ENCODE results near the gene DNAJC18. TPM values are rescaled to one million over a fixed set of nuclear protein-coding genes. Genes with fewer than 3 reads are reported as not detected.
"Not testable (repeated sequence)": the region's sequence is repeated elsewhere in the genome, so short reads cannot be mapped to it uniquely, and the experiment has no call there.

Gene DNAJC18
- total RNA-seq, 1 donor: 9.9 TPM

DNA sequence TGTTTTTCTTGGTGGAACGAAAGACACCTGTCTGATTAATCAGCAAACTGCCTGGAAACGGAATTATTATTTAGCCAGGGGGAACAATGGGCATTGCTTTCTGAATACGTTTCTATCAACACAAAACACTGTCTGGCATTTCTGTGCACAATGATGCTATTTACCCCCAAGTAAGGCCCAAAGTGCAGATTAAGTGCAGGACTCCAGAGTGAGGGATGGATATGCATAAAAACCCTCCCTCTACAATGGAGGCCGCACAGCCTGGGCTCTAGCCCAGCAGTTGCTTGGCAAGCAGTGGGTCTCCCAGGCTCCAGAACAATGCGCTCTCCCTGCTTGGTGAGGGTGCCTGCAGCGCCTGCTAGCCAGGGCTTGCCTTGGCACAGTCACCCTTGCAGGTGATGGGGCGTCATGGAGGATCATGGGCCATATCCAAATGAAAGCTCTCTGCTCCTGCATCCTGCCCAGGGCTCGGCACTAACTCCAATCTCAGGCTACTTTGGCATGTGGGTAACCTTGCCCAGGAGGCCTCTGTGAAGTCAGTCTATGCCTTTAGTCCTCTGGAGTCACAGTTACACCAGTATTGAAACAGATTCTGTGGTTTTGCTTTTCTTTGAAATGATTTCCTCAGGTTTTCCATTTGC lies 24.0 kb downstream of the DNAJC18 start:
- no peak overlapping the region for H3K4me3 ChIP-seq (ENCODE audit: low read depth, low read length)
- DNase-seq (ENCODE audit: low read depth): peak; percentile 30
- TF ChIP-seq, protein P1, sequence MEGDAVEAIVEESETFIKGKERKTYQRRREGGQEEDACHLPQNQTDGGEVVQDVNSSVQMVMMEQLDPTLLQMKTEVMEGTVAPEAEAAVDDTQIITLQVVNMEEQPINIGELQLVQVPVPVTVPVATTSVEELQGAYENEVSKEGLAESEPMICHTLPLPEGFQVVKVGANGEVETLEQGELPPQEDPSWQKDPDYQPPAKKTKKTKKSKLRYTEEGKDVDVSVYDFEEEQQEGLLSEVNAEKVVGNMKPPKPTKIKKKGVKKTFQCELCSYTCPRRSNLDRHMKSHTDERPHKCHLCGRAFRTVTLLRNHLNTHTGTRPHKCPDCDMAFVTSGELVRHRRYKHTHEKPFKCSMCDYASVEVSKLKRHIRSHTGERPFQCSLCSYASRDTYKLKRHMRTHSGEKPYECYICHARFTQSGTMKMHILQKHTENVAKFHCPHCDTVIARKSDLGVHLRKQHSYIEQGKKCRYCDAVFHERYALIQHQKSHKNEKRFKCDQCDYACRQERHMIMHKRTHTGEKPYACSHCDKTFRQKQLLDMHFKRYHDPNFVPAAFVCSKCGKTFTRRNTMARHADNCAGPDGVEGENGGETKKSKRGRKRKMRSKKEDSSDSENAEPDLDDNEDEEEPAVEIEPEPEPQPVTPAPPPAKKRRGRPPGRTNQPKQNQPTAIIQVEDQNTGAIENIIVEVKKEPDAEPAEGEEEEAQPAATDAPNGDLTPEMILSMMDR (IDR thresholded peaks at IDR 0.05; ENCODE audit: insufficient read depth, low read length): no peak

DNA sequence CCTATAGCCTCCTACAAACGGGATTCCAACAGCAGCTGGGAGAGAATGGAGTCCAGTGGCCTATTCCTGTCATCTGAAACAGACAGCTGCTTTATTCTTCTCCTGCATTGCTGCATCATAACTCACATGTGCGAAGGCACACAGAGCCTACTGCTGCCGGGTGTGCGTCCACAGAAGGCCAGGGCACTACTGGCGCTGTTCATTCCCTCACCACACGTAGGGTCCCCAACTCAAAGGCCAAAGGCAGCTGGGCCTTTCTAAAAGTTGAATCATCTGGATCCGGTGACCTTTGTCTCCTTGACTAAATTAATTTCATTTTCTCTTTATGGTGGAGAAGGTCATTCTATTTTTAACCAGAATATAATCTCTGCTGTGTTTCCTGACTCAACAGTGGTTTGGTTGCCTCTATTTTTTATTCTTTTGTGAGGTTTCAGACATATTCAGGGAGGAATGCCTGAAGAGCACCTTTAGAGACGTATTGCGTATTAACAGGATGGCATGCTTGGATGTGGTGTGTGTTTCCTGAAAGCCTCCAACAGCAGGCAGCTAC lies 24.7 kb downstream of the DNAJC18 start:
- TF ChIP-seq, protein P1 (IDR thresholded peaks at IDR 0.05; ENCODE audit: insufficient read depth, low read length): no peak
- DNase-seq (ENCODE audit: low read depth): no peak
- H3K4me3 ChIP-seq (ENCODE audit: low read depth, low read length): no peak overlapping the region

DNA sequence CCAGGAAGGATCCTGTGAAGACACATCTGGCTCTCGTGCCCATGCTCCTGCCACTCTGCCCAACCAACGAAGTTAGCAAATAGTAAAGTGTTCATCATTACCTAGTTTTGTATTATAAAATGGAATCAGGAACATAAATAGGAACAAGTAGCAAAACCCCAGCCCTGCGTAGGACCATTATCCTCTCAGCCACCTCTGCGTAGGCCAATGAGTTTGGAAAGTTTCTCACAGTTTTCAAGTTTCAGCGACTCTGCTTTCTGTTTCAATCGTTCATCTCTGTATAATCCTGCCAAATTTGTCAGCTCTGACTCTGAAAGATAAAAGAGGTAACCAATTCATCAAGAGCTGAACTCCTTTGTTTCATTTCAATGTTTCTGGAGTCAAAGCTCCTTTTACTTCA lies 25.4 kb downstream of the DNAJC18 start:
- no peak overlapping the region for H3K4me3 ChIP-seq (ENCODE audit: low read depth, low read length)
- TF ChIP-seq, protein P1 (IDR thresholded peaks at IDR 0.05; ENCODE audit: insufficient read depth, low read length): no peak
- no peak for DNase-seq (ENCODE audit: low read depth)

DNA sequence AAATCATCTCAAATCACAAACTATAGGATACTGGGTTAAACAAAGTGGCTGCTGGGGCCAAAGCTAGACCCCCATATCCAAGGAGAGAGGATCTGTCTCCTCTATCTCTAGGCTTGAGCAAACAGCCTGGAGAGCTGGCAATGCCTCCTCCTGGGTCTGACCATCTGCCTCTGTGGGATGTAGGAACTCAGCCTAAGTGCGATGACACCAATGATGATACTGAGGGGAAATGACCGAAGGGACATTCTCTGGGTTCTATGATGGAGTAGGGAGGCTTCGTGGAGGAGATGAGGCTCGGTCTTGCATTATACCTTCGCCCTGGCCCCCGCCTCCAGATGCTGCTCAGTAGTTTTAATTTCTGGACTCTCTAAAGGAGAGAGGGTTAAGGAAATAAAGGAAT lies 26.2 kb downstream of the DNAJC18 start:
- DNase-seq (ENCODE audit: low read depth): no peak
- no peak overlapping the region for H3K4me3 ChIP-seq (ENCODE audit: low read depth, low read length)
- TF ChIP-seq, protein P1 (IDR thresholded peaks at IDR 0.05; ENCODE audit: insufficient read depth, low read length): no peak

DNA sequence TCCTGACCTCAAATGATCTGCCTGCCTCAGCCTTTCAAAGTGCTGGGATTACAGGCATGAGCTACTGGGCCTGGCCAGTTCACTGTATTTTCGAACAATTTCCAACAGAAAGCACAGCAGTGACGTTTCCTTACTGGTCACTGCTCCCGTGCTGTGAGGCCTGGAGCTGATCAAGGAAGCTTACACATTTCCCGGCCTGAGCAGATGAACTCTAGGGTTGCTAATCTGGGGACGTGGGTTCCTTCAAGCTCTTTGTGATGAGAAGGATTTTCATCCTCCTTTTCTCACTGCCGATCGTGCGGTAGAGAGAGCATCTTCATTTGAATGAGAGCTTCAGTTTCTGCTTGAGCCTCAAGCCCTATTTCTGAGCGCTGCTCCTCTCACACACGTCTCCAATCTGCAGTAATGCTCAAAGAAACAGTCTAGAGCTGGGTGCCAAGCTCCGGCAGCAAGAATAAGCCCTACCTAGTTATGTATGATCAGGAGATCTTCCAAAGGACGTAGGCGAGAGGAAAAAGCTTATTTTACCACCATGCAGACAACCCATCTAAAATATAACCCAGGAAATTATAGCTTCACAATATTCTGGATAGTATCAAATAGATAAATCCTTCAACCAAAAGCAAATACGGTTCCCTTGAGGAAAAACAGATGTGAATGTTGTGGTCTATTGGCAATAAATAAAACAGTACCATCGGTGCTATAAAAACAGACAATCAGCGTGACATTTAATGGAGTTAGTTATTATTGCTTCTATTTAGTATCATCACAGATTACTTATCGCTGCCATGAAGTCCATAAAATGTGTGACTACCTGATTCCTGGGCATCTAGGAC lies 28.1 kb downstream of the DNAJC18 start:
- DNase-seq (ENCODE audit: low read depth): no peak
- H3K4me3 ChIP-seq (ENCODE audit: low read depth, low read length): no peak overlapping the region
- TF ChIP-seq, protein P1 (IDR thresholded peaks at IDR 0.05; ENCODE audit: insufficient read depth, low read length): no peak

DNA sequence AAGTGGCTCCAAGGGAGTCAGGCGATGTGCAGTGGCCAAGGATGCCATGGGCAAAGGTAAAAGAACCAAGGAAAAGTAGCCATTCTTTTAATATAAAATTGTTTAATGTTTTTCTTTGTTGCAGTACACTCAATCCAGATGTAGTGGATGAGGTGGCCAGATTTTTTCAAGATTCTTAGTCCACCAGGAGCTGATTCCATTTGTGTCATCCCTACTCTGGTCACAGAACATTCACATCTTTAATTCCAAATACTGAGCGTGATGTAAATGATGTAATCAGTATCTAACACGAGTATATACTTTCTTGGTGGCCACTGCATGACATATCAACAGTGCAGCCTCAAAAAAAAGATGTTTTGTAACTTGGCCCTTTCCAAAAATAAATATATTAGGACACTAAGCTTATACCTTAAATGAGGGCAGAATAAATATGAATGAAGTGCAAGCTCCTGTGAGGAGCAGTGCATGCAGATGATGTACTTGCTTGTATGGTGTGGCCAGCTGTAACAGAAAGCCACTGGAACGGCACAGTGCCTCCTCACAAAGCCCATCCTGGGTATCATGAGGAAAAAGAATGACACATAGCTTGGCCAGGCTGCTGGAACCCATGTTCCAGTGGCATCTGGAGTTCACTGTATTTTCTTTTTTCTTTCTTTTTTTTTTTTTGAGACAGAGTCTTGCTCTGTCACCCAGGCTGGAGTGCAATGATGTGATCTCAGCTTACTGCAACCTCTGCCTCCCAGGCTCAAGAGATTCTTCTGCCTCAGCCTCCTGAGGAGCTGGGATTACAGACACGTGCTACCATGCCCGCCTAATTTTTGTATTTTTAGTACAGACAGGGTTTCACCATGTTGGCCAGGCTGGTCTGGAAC lies 29.0 kb downstream of the DNAJC18 start:
- TF ChIP-seq, protein P1 (IDR thresholded peaks at IDR 0.05; ENCODE audit: insufficient read depth, low read length): no peak
- no peak for DNase-seq (ENCODE audit: low read depth)
- no peak overlapping the region for H3K4me3 ChIP-seq (ENCODE audit: low read depth, low read length)

DNA sequence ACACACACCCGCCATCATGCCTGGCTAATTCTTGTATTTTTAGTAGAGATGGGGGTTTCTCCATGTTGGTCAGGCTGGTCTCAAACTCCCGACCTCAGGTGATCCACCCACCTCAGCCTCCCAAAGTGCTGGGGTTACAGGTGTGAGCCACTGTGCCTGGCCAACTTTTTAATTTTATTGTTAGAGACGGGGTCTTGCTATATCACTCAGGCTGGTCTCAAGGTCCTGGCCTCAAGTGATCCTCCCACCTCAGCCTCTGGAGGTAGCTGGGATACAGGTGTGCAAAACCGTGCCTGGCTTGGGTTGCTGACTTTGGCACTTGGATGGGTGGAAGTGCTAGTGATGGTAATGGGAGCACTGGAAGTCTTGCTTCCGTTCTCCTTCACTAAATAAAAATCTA lies 30.2 kb downstream of the DNAJC18 start:
- H3K4me3 ChIP-seq (ENCODE audit: low read depth, low read length); DNase-seq (ENCODE audit: low read depth): not testable (repeated sequence)
